Chondrocyte (in vitro differentiated cells): Measurements from ENCODE around the gene IDI1. TPM values are rescaled to one million over a fixed set of nuclear protein-coding genes. Genes with fewer than 3 reads are reported as not detected.
A peak's percentile ranks its signal among the peaks of the same experiment; 100 is the strongest.
"Not testable (repeated sequence)": the region's sequence is repeated elsewhere in the genome, so short reads cannot be mapped to it uniquely, and the experiment has no call there.

Experiments
- DNase-seq: peaks from one replicate; pipeline ENCODE4 v3.0.0; 2021; ENCODE audit warnings: mixed read lengths, low spot score
- H3K27ac Mint-ChIP-seq: one replicate; pipeline ENCODE4 v1.8.0; 2021; ENCODE audit warnings: mild to moderate bottlenecking, moderate library complexity, mixed read lengths; ENCODE audit not compliant: unreplicated experiment
- H3K27me3 Mint-ChIP-seq: 2 replicates; pipeline ENCODE4 v1.8.0; 2021; ENCODE audit warnings: low read depth, mixed read lengths
- H3K36me3 Mint-ChIP-seq: 2 replicates; pipeline ENCODE4 v1.8.0; 2021; ENCODE audit warnings: low read depth, mixed read lengths
- H3K4me1 Mint-ChIP-seq: 2 replicates; pipeline ENCODE4 v1.8.0; 2021; ENCODE audit warnings: low read depth, mild to moderate bottlenecking, mixed read lengths
- H3K4me3 Mint-ChIP-seq: one replicate; pipeline ENCODE4 v1.8.0; 2021; ENCODE audit warnings: mild to moderate bottlenecking, moderate library complexity, mixed read lengths; ENCODE audit not compliant: unreplicated experiment
- H3K9me3 Mint-ChIP-seq: 2 replicates; pipeline ENCODE4 v1.8.0; 2021; ENCODE audit warnings: low read depth, mixed read lengths
- total RNA-seq: library from RNA; stranded (reverse); gene quantifications from 3 replicates; pipeline ENCODE4 v1.2.1, GENCODE V29; 2021
- TF ChIP-seq, protein P1 (sequence below): fragments of 200-600 bp; sonication (generic); IDR thresholded peaks from 2 replicates; pipeline ENCODE4 v1.5.0; 2021; ENCODE audit warnings: antibody characterized with exemption, mild to moderate bottlenecking, moderate library complexity

Gene IDI1
- total RNA-seq, 1 donor from 2014 or later, result 40.6 TPM

DNA sequence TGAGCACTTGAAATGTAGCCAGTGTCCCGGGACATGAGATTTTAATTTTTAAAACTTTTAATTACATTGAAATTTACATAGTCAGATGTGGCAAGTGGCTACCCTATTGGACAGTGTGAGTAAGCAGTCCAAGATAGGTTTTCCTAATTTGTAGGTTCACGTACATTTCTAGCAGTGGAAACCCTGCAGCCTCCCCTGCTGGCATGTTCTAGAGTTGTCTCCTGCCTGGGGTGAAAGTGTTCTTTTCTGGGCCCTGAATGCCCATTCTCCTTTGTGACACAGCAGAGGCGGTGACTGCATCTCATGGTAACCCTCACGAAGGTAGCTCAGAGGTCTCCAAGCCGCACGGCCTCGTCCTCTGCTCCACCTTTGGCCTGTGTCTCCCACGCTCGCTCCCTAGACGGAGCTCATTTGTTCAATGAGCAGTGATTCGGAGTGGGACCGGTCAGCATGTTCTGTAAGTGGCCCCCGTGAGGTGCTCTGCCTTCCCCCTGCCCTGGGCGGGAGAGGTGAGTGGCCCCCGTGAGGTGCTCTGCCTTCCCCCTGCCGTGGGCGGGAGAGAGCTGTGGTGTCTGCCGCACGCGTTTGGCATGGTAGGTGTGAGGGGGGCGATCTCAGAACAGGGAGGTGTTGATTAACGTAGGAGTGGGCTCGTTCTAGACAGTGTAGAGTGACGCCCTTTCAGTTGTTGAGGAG, 25.3 kb upstream of the IDI1 start:
- TF ChIP-seq, protein P1, sequence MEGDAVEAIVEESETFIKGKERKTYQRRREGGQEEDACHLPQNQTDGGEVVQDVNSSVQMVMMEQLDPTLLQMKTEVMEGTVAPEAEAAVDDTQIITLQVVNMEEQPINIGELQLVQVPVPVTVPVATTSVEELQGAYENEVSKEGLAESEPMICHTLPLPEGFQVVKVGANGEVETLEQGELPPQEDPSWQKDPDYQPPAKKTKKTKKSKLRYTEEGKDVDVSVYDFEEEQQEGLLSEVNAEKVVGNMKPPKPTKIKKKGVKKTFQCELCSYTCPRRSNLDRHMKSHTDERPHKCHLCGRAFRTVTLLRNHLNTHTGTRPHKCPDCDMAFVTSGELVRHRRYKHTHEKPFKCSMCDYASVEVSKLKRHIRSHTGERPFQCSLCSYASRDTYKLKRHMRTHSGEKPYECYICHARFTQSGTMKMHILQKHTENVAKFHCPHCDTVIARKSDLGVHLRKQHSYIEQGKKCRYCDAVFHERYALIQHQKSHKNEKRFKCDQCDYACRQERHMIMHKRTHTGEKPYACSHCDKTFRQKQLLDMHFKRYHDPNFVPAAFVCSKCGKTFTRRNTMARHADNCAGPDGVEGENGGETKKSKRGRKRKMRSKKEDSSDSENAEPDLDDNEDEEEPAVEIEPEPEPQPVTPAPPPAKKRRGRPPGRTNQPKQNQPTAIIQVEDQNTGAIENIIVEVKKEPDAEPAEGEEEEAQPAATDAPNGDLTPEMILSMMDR, result peak; percentile 19
- no peaks in the 10 kb centered on the region for H3K9me3 Mint-ChIP-seq
- H3K36me3 Mint-ChIP-seq, result peaks cover 9% of the 10 kb centered on the region
- H3K4me3 Mint-ChIP-seq, result no peak overlapping the region
- DNase-seq, result no peak
- peaks cover 7% of the 10 kb centered on the region for H3K4me1 Mint-ChIP-seq
- no peak overlapping the region for H3K27ac Mint-ChIP-seq
- H3K27me3 Mint-ChIP-seq, result no peaks in the 10 kb centered on the region

DNA sequence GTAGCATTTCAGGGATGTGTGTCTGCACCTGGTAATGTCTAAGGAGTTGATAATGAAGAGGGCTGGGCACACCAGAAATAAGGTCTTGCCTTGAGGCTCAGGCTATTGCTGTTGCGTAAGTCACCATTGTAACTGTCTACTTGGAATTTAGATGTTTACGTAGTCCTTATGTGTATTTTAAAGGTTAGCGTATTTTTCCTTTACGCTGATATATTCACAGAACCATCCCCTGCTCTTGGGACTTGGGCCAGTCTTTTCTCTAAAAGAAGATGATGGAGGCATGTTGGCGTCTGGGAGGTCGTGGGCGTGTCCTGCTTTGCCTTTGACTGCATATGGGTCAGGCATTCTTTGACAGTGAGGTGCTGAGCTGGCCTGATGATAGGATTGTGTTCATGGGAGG, 22.0 kb upstream of the IDI1 start:
- no peak for DNase-seq
- TF ChIP-seq, protein P1, result no peak
- Mint-ChIP-seq H3K27ac (no peak overlapping the region), H3K4me1 (peaks cover 10% of the 10 kb centered on the region), H3K9me3 (no peaks in the 10 kb centered on the region), H3K36me3 (peaks cover 5% of the 10 kb centered on the region), H3K4me3 (no peak overlapping the region), H3K27me3 (no peaks in the 10 kb centered on the region)

DNA sequence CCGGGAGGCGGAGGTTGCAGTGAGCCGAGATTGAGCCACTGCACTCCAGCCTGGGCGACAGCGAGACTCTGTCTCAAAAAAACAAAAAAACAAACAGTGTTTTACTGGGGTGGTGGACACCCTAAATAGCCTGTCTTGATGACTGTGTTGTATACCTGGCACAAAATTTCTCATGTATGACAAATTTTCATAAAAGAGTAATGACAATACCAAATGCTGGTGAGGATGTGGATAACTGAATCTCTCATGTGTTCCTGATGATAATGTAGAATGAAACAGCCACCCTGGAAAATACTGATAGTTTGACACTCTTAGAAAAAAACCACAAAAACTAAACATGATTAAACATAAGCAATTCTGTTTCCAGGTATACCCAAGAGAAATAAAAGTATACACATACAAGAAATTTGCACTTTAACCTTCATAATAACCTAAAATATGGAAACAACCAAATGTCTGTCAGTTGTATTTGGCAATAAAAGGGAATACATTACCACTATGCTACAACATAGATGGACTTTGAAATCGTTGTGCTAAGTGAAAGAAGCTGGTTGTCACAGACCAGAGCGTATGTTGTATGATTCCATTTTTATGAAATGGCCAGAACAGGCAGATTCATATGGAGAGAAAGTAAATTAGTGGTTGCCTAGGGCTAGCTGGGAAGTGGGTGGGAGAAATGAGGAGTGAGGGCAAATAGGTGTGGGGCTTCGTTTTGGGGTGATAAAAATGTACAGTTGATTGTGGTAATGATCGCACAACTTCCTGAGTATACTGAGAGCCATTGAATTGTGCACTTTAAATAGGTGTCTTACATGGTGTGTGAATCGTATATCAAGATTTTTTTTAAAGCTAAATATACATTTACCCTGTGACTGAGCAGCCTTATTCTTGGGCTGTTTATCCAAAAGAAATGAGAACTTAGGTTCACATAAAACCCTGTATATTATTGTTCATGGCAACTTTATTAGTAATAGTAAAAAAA, 19.8 kb upstream of the IDI1 start:
- Mint-ChIP-seq H3K27me3 (no peaks in the 10 kb centered on the region), H3K4me3 (no peak overlapping the region), H3K36me3 (peaks cover 14% of the 10 kb centered on the region), H3K4me1 (peaks cover 10% of the 10 kb centered on the region), H3K27ac (no peak overlapping the region), H3K9me3 (no peaks in the 10 kb centered on the region)
- DNase-seq, result no peak
- TF ChIP-seq, protein P1, result no peak

DNA sequence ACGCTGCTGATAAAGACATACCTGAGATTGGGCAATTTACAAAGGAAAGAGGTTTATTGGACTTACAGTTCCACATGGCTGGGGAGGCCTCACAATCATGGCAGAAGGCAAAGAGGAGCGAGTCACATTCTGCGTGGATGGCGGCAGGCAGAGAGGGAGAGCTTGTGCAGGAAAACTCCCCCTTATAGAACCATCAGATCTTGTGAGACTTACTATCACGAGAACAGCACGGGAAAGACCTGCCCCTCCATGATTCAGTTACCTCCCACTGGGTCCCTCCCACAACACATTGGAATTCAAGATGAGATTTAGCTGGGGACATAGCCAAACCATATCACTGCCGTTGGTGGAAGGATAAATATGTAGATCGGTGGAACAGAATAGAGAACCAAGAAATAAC, 17.8 kb upstream of the IDI1 start:
- not testable (repeated sequence) for DNase-seq, H3K4me3 Mint-ChIP-seq, H3K27ac Mint-ChIP-seq, H3K9me3 Mint-ChIP-seq, H3K27me3 Mint-ChIP-seq, H3K36me3 Mint-ChIP-seq
- H3K4me1 Mint-ChIP-seq, result peaks cover 20% of the 10 kb centered on the region

DNA sequence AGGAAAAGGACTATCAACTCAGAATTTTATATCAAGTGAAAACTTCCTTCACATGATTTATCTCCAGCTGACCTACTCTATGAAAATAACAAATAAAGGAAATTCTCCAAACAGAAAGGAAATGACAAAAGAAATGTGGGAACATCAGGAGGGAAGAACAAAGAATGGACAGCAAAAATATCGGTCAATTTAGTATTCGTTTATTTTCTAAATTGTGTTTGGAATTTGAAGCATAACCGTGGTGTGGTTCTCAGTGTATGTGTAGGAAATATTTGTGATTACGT, 16.0 kb upstream of the IDI1 start:
- H3K27ac Mint-ChIP-seq, result no peak overlapping the region
- H3K27me3 Mint-ChIP-seq, result no peaks in the 10 kb centered on the region
- H3K9me3 Mint-ChIP-seq, result no peaks in the 10 kb centered on the region

More for the DNA sequence above, 16.0 kb upstream of the IDI1 start:
- H3K4me1 Mint-ChIP-seq, result peaks cover 25% of the 10 kb centered on the region
- no peak overlapping the region for H3K4me3 Mint-ChIP-seq
- TF ChIP-seq, protein P1, result no peak
- peaks cover 10% of the 10 kb centered on the region for H3K36me3 Mint-ChIP-seq
- DNase-seq, result no peak
